Measurements from ENCODE around the gene COL5A1.

Gene COL5A1

DNA sequence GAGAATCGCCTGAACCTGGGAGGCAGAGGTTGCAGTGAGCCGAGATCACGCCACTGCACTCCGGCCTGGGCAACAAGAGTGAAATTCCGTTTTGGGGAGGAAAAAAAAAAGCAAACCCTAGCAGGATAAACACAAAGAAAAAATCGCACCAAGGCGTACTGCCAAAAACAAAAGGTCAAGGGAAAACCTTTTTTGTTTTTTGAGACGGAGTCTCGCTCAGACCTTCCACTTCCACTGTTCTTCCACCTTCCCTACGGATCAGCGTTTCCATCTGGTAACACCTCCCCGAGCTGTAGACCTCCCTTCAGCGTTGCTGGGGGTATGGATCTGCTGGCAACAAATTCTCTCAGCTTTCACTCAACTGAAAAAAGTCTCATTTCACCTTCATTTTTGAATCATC lies 218.9 kb downstream of the COL5A1 start:
- TF ChIP-seq NFIC (IDR thresholded peaks at IDR 0.05) = no peak
- no peak for TF ChIP-seq RAD21 (IDR thresholded peaks at IDR 0.05; ENCODE audit: low read depth)
- TF ChIP-seq TAF1 (IDR thresholded peaks at IDR 0.05; ENCODE audit: low read depth) = no peak
- TF ChIP-seq EGR1 (IDR thresholded peaks at IDR 0.05) = no peak
- TF ChIP-seq FOXM1 (IDR thresholded peaks at IDR 0.05; ENCODE audit: borderline replicate concordance, low read depth) = no peak
- TF ChIP-seq CREB1 (IDR thresholded peaks at IDR 0.05; ENCODE audit: low read depth) = no peak
- TF ChIP-seq, protein P1, sequence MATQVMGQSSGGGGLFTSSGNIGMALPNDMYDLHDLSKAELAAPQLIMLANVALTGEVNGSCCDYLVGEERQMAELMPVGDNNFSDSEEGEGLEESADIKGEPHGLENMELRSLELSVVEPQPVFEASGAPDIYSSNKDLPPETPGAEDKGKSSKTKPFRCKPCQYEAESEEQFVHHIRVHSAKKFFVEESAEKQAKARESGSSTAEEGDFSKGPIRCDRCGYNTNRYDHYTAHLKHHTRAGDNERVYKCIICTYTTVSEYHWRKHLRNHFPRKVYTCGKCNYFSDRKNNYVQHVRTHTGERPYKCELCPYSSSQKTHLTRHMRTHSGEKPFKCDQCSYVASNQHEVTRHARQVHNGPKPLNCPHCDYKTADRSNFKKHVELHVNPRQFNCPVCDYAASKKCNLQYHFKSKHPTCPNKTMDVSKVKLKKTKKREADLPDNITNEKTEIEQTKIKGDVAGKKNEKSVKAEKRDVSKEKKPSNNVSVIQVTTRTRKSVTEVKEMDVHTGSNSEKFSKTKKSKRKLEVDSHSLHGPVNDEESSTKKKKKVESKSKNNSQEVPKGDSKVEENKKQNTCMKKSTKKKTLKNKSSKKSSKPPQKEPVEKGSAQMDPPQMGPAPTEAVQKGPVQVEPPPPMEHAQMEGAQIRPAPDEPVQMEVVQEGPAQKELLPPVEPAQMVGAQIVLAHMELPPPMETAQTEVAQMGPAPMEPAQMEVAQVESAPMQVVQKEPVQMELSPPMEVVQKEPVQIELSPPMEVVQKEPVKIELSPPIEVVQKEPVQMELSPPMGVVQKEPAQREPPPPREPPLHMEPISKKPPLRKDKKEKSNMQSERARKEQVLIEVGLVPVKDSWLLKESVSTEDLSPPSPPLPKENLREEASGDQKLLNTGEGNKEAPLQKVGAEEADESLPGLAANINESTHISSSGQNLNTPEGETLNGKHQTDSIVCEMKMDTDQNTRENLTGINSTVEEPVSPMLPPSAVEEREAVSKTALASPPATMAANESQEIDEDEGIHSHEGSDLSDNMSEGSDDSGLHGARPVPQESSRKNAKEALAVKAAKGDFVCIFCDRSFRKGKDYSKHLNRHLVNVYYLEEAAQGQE (IDR thresholded peaks at IDR 0.05; ENCODE audit: low read depth) = no peak
- TF ChIP-seq TCF12 (IDR thresholded peaks at IDR 0.05; ENCODE audit: low read depth) = no peak
- TF ChIP-seq, protein P2, sequence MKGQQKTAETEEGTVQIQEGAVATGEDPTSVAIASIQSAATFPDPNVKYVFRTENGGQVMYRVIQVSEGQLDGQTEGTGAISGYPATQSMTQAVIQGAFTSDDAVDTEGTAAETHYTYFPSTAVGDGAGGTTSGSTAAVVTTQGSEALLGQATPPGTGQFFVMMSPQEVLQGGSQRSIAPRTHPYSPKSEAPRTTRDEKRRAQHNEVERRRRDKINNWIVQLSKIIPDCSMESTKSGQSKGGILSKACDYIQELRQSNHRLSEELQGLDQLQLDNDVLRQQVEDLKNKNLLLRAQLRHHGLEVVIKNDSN (IDR thresholded peaks at IDR 0.05) = no peak
- no peak for TF ChIP-seq TEAD4 (IDR thresholded peaks at IDR 0.05)
- TF ChIP-seq, protein P3, sequence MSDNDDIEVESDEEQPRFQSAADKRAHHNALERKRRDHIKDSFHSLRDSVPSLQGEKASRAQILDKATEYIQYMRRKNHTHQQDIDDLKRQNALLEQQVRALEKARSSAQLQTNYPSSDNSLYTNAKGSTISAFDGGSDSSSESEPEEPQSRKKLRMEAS (IDR thresholded peaks at IDR 0.05) = no peak
- no peak for TF ChIP-seq ZBTB7A (IDR thresholded peaks at IDR 0.05; ENCODE audit: low read depth)
- no peak for TF ChIP-seq EP300 (IDR thresholded peaks at IDR 0.05; ENCODE audit: borderline replicate concordance)
- TF ChIP-seq YY1 (IDR thresholded peaks at IDR 0.05; ENCODE audit: low read depth) = no peak
- no peak for TF ChIP-seq CEBPB (IDR thresholded peaks at IDR 0.05)

DNA sequence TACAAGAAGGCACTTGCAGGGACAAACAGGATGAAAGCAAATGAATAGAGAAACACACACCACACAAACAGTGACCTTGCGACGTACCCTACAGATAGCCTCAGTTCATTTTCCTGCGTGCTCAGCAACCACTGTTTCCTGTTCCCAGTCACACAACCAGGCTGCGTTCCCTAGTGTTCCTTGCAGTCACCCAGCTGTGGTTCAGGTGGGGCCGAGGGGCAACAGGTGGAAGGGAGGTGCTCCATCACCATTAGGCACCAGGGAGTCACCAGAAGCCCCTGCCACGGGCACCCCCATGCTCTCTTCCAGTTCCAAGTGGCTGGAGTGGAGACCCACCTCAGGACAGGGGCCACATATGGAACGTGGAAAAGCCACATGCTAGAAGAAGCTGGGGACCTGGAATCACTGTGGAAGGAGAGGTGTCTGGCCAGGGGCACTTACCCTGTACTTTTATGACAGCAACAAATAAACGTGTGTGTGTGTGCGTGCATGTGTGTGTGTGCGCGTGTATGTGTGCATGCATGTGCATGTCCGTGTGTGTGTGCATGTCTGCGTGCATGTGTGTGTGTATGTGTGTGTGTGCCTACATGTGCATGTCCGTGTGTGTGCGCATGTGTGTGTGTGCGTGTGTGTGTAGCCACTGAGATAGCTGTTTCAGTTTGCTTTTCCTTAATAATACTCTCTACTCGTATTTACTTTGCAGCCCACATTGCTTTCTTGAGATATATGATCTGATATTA lies 220.2 kb downstream of the COL5A1 start:
- TF ChIP-seq FOXM1 (IDR thresholded peaks at IDR 0.05; ENCODE audit: borderline replicate concordance, low read depth) (no peak), ZBTB7A (IDR thresholded peaks at IDR 0.05; ENCODE audit: low read depth) (no peak), TCF12 (IDR thresholded peaks at IDR 0.05; ENCODE audit: low read depth) (no peak), YY1 (IDR thresholded peaks at IDR 0.05; ENCODE audit: low read depth) (no peak), EGR1 (IDR thresholded peaks at IDR 0.05) (no peak), TEAD4 (IDR thresholded peaks at IDR 0.05) (no peak), NFIC (IDR thresholded peaks at IDR 0.05) (no peak), TAF1 (IDR thresholded peaks at IDR 0.05; ENCODE audit: low read depth) (no peak)
- TF ChIP-seq, protein P1 (IDR thresholded peaks at IDR 0.05; ENCODE audit: low read depth) = no peak
- TF ChIP-seq, protein P2 (IDR thresholded peaks at IDR 0.05) = no peak

DNA sequence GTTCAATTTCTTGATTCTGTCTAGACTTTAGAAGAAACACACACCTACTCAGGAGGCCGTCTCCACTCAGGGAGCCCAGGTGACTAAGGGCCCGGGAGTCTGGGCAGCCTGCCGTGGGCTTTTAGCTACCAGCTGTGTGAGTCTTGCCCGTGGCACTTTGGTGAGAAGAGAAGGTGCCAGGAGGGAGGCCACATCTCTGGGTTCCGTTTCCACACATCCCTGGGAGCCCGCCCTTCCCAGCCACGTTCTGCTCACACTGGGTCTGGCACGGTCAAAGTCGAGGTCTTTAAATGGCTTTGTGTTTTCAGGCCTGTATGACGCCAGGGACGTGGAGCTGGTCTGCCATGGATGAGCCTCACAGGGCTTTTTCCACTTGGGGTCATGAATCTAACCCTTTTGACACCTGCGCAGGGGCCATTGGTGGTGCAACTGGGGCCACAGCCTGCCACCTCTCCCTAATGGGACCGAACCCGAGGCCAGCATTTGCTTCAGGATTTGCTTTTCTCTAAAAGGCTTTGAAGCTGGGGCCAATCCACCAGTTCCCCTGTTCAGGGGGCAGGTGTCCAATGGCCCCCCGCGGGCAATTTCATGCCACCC lies 221.8 kb downstream of the COL5A1 start:
- TF ChIP-seq CEBPB (IDR thresholded peaks at IDR 0.05) = no peak
- TF ChIP-seq NFIC (IDR thresholded peaks at IDR 0.05) = no peak
- no peak for TF ChIP-seq TCF12 (IDR thresholded peaks at IDR 0.05; ENCODE audit: low read depth)
- no peak for TF ChIP-seq ZBTB7A (IDR thresholded peaks at IDR 0.05; ENCODE audit: low read depth)
- TF ChIP-seq, protein P1 (IDR thresholded peaks at IDR 0.05; ENCODE audit: low read depth) = no peak
- TF ChIP-seq, protein P2 (IDR thresholded peaks at IDR 0.05) = no peak
- no peak for TF ChIP-seq CREB1 (IDR thresholded peaks at IDR 0.05; ENCODE audit: low read depth)
- TF ChIP-seq, protein P3 (IDR thresholded peaks at IDR 0.05) = no peak
- no peak for TF ChIP-seq TAF1 (IDR thresholded peaks at IDR 0.05; ENCODE audit: low read depth)
- no peak for TF ChIP-seq TEAD4 (IDR thresholded peaks at IDR 0.05)
- TF ChIP-seq EP300 (IDR thresholded peaks at IDR 0.05; ENCODE audit: borderline replicate concordance) = no peak

Data from Ishikawa (cell line).